H1 (cell line): ENCODE results near the gene KLF2. TPM values are rescaled to one million over a fixed set of nuclear protein-coding genes. Genes with fewer than 3 reads are reported as not detected.

Experiments used
- CTCF ChIA-PET: fragments of 300-600 bp; sonication (Branson Sonifier 250); formaldehyde crosslinking; loops from one replicate; lab custom pipeline; 2021; ENCODE audit not compliant: partially characterized antibody; lab: Charles Lee
- POLR2A ChIA-PET: fragments of 300-600 bp; sonication (Branson Sonifier 250); formaldehyde crosslinking; loops from one replicate; lab custom pipeline; 2021; ENCODE audit warnings: inconsistent platforms; ENCODE audit not compliant: partially characterized antibody; lab: Charles Lee
- DNase-seq, 2 experiments: peaks; one replicate each; pipeline versions ENCODE4 v3.0.0 to v3.0.0-alpha.2; 2010 to 2022; ENCODE audit warnings: low spot score in 2 of 2, low read depth in 1 of 2, mixed read lengths in 1 of 2
- FAIRE-seq: peaks from 2 replicates; lab custom pipeline; 2011; peaks lifted over from hg19 to GRCh38; lab: Jason Lieb, UNC
- H2AFZ ChIP-seq: 2 replicates; pipeline ENCODE4 v1.8.1; 2012; ENCODE audit warnings: low read length, inconsistent platforms
- H2AK5ac ChIP-seq: 2 replicates; pipeline ENCODE4 v1.6.1; 2013; ENCODE audit warnings: low read depth, low read length
- H2BK120ac ChIP-seq: replicated peaks from 2 replicates; pipeline ENCODE3; 2013; ENCODE audit warnings: low read depth, low read length, inconsistent platforms
- H2BK12ac ChIP-seq: 2 replicates; pipeline ENCODE4 v1.6.1; 2013; ENCODE audit warnings: low read depth, low read length
- H2BK15ac ChIP-seq: 2 replicates; pipeline ENCODE4 v1.6.1; 2013; ENCODE audit warnings: low read length
- H2BK20ac ChIP-seq: 2 replicates; pipeline ENCODE4 v1.6.1; 2013; ENCODE audit warnings: low read length
- H2BK5ac ChIP-seq: 2 replicates; pipeline ENCODE4 v1.6.1; 2013; ENCODE audit warnings: low read depth, low read length
- H3K14ac ChIP-seq: 2 replicates; pipeline ENCODE4 v1.6.1; 2013; ENCODE audit warnings: inconsistent platforms; ENCODE audit not compliant: insufficient read length
- H3K18ac ChIP-seq: 2 replicates; pipeline ENCODE4 v1.6.1; 2013; ENCODE audit warnings: low read length; ENCODE audit errors: extremely low read depth
- H3K23ac ChIP-seq: 2 replicates; pipeline ENCODE4 v1.6.1; 2013; ENCODE audit warnings: inconsistent platforms; ENCODE audit not compliant: insufficient read length
- H3K23me2 ChIP-seq: 2 replicates; pipeline ENCODE4 v1.6.1; 2013; ENCODE audit warnings: low read depth, low read length
- H3K27ac ChIP-seq: 2 replicates; pipeline ENCODE4 v1.6.1; 2011; ENCODE audit warnings: low read depth, low read length, inconsistent platforms
- H3K27me3 ChIP-seq, 4 experiments: replicated peaks in 1 of 4; 1 replicate in 1 of 4; 2 replicates in 3 of 4; pipeline versions ENCODE4 v1.6.1 to v1.8.1; 2011 to 2013; ENCODE audit warnings: low read length in 3 of 4, mild to moderate bottlenecking in 3 of 4, inconsistent platforms in 2 of 4, mixed read lengths in 2 of 4, moderate library complexity in 1 of 4; ENCODE audit not compliant: control insufficient read depth in 3 of 4, insufficient read depth in 3 of 4; ENCODE audit errors: extremely low read depth in 1 of 4
- H3K36me3 ChIP-seq, 4 experiments: 2 replicates each; pipeline versions ENCODE4 v1.6.1 to v1.8.1; 2011 to 2013; ENCODE audit warnings: mild to moderate bottlenecking in 4 of 4, low read length in 3 of 4, moderate library complexity in 2 of 4, control low read depth in 1 of 4, inconsistent platforms in 1 of 4; ENCODE audit not compliant: insufficient read depth in 4 of 4, control insufficient read depth in 2 of 4
- H3K4ac ChIP-seq: replicated peaks from 2 replicates; pipeline ENCODE3; 2013; ENCODE audit warnings: low read length, low read depth, mixed read lengths, inconsistent platforms; ENCODE audit not compliant: insufficient read length
- H3K4me1 ChIP-seq, 4 experiments: replicated peaks in 1 of 4; 1 replicate in 1 of 4; 2 replicates in 3 of 4; pipeline versions ENCODE4 v1.6.1 to v1.8.1; 2011 to 2013; ENCODE audit warnings: low read length in 3 of 4, inconsistent platforms in 2 of 4, mixed read lengths in 1 of 4; ENCODE audit not compliant: insufficient read depth in 4 of 4, control insufficient read depth in 3 of 4
- H3K4me2 ChIP-seq, 2 experiments: 2 replicates each; pipeline versions ENCODE4 v1.6.1 to v1.8.1; 2011 to 2013; ENCODE audit warnings: low read depth in 2 of 2, low read length in 2 of 2, control low read depth in 1 of 2, inconsistent platforms in 1 of 2, mild to moderate bottlenecking in 1 of 2; ENCODE audit not compliant: insufficient read depth in 1 of 2
- H3K4me3 ChIP-seq, 4 experiments: fragments of 200-600, 300-600 bp in 1 of 4; sonication (generic), shearing (Covaris generic), sonication (Bioruptor Twin) in 1 of 4; 2 replicates each; pipeline versions ENCODE4 v1.5.1 to v1.8.1; 2011 to 2016; ENCODE audit warnings: low read length in 4 of 4, low read depth in 3 of 4, control low read depth in 2 of 4, inconsistent platforms in 2 of 4, mild to moderate bottlenecking in 2 of 4, mixed read lengths in 1 of 4, moderate library complexity in 1 of 4; ENCODE audit not compliant: insufficient read depth in 2 of 4; ENCODE audit errors: extremely low read depth in 1 of 4
- H3K56ac ChIP-seq: replicated peaks from 2 replicates; pipeline ENCODE3; 2013; ENCODE audit warnings: low read depth, mild to moderate bottlenecking, mixed read lengths, low read length, inconsistent platforms; ENCODE audit not compliant: insufficient read length
- H3K79me1 ChIP-seq: 2 replicates; pipeline ENCODE4 v1.6.1; 2013; ENCODE audit warnings: low read depth, low read length, control low read depth
- H3K79me2 ChIP-seq, 2 experiments: 2 replicates each; pipeline versions ENCODE4 v1.6.1 to v1.8.1; 2012 to 2013; ENCODE audit warnings: low read length in 2 of 2, mild to moderate bottlenecking in 2 of 2, inconsistent platforms in 1 of 2; ENCODE audit not compliant: insufficient read depth in 2 of 2, control insufficient read depth in 1 of 2
- H3K9ac ChIP-seq, 4 experiments: replicated peaks in 1 of 4; 1 replicate in 1 of 4; 2 replicates in 3 of 4; pipeline versions ENCODE4 v1.6.1 to v1.8.1; 2011 to 2013; ENCODE audit warnings: low read depth in 3 of 4, low read length in 3 of 4, control low read depth in 2 of 4, mild to moderate bottlenecking in 2 of 4, moderate library complexity in 2 of 4, inconsistent platforms in 1 of 4; ENCODE audit errors: extremely low read depth in 1 of 4
- H3K9me3 ChIP-seq, 2 experiments: 2 replicates each; pipeline versions ENCODE4 v1.6.1 to v1.8.1; 2012 to 2013; ENCODE audit warnings: mild to moderate bottlenecking in 2 of 2, moderate library complexity in 2 of 2, control low read depth in 1 of 2, inconsistent platforms in 1 of 2, low read depth in 1 of 2, low read length in 1 of 2, mixed read lengths in 1 of 2; ENCODE audit not compliant: insufficient read depth in 2 of 2
- H4K20me1 ChIP-seq, 2 experiments: replicated peaks in 1 of 2; 2 replicates each; pipeline versions ENCODE3 to v1.8.1; 2011 to 2013; ENCODE audit warnings: inconsistent platforms in 2 of 2, low read length in 2 of 2, mild to moderate bottlenecking in 1 of 2; ENCODE audit not compliant: insufficient read depth in 2 of 2, control insufficient read depth in 1 of 2
- H4K5ac ChIP-seq: 2 replicates; pipeline ENCODE4 v1.6.1; 2013; ENCODE audit warnings: low read length, low read depth, mixed read lengths, inconsistent platforms; ENCODE audit not compliant: insufficient read length
- H4K8ac ChIP-seq: 2 replicates; pipeline ENCODE4 v1.8.0; 2013; ENCODE audit warnings: mild to moderate bottlenecking, moderate library complexity, low read length, inconsistent platforms; ENCODE audit not compliant: insufficient read depth; ENCODE audit errors: extremely low read depth
- H4K91ac ChIP-seq: replicated peaks from 2 replicates; pipeline ENCODE3; 2013; ENCODE audit warnings: low read length, mixed read lengths, inconsistent platforms; ENCODE audit not compliant: insufficient read length
- ATF3 ChIP-seq: IDR thresholded peaks from 2 replicates; pipeline ENCODE4 v1.6.1; 2011; ENCODE audit warnings: low read depth, mild to moderate bottlenecking, low read length; ENCODE audit not compliant: insufficient read depth
- BRCA1 ChIP-seq: IDR thresholded peaks from 2 replicates; pipeline ENCODE4 v1.6.1; 2012; ENCODE audit warnings: low read depth, low read length, improper control_type of control experiment
- CEBPB ChIP-seq: IDR thresholded peaks from 2 replicates; pipeline ENCODE4 v1.6.1; 2012; ENCODE audit warnings: low read depth, low read length
- EGR1 ChIP-seq: IDR thresholded peaks from 2 replicates; pipeline ENCODE4 v1.6.1; 2011; ENCODE audit warnings: low read depth, low read length, borderline replicate concordance
- EP300 ChIP-seq, 2 experiments: IDR thresholded peaks; 1 replicate in 1 of 2; 2 replicates in 1 of 2; pipeline ENCODE4 v1.6.1; 2011 to 2012; ENCODE audit warnings: low read depth in 2 of 2, low read length in 2 of 2, mild to moderate bottlenecking in 2 of 2, borderline replicate concordance in 1 of 2, inconsistent platforms in 1 of 2, moderate library complexity in 1 of 2
- GTF2F1 ChIP-seq: IDR thresholded peaks from 2 replicates; pipeline ENCODE4 v1.6.1; 2012; ENCODE audit warnings: low read depth, low read length, improper control_type of control experiment, borderline replicate concordance
- HDAC6 ChIP-seq: IDR thresholded peaks from one replicate; pipeline ENCODE4 v1.7.1; 2012; ENCODE audit warnings: low read depth, mild to moderate bottlenecking, inconsistent platforms, low read length, moderate library complexity
- JUND ChIP-seq: IDR thresholded peaks from 2 replicates; pipeline ENCODE4 v1.6.1; 2011; ENCODE audit warnings: mild to moderate bottlenecking, improper control_type of control experiment, low read length
- RBBP5 ChIP-seq: IDR thresholded peaks from 2 replicates; pipeline ENCODE4 v1.7.1; 2012; ENCODE audit warnings: low read depth, mild to moderate bottlenecking, inconsistent platforms, low read length, moderate library complexity, borderline replicate concordance
- SAP30 ChIP-seq: fragments of 300-600 bp; sonication (generic); IDR thresholded peaks from 2 replicates; pipeline ENCODE4 v1.7.1; 2012; ENCODE audit warnings: low read length, moderate library complexity, mild to moderate bottlenecking, inconsistent platforms; ENCODE audit not compliant: insufficient read depth, insufficient replicate concordance
- SP4 ChIP-seq: IDR thresholded peaks from 2 replicates; pipeline ENCODE4 v1.6.1; 2012; ENCODE audit warnings: low read length, inconsistent platforms
- TAF1 ChIP-seq: IDR thresholded peaks from 2 replicates; pipeline ENCODE4 v1.6.1; 2011; ENCODE audit warnings: mild to moderate bottlenecking, low read depth, low read length
- TCF12 ChIP-seq: IDR thresholded peaks from 2 replicates; pipeline ENCODE4 v1.6.1; 2011; ENCODE audit warnings: low read depth, mild to moderate bottlenecking, low read length
- ZNF274 ChIP-seq: IDR thresholded peaks from 2 replicates; pipeline ENCODE4 v1.7.0; 2012; ENCODE audit warnings: low read length, borderline replicate concordance; ENCODE audit errors: extremely low read depth
- WGBS, 2 experiments: shearing (Covaris generic) in 1 of 2; methylation state at CpG; one replicate each; pipeline versions ENCODE4 v1.1.6 to v1.1.7; 2013 to 2015; ENCODE audit warnings: low lambda C conversion rate in 2 of 2, mixed read lengths in 2 of 2, inconsistent platforms in 1 of 2, low coverage in 1 of 2, missing lambda C conversion rate in 1 of 2; ENCODE audit not compliant: insufficient replicate concordance in 2 of 2, insufficient coverage in 1 of 2, insufficient read length in 1 of 2; ENCODE audit errors: extremely low coverage in 1 of 2, missing lambda C conversion rate in 1 of 2; 5-methylcytosine and 5-hydroxymethylcytosine counted together
- polyA plus RNA-seq, 7 experiments: library from polyadenylated mRNA; depleted of rRNA in 3 of 7; stranded (reverse) in 5 of 7; unstranded in 2 of 7; fragments of >200 nt in 5 of 7; fragments of 200-250 nt in 2 of 7; gene quantifications; 1 replicate in 5 of 7; 2 replicates in 1 of 7; 4 replicates in 1 of 7; pipeline versions ENCODE4 v1.2.1 to v1.2.3, GENCODE V29; 2011 to 2013; ENCODE audit warnings: missing spikeins in 2 of 7, mixed read lengths in 2 of 7
- total RNA-seq: library from RNA; stranded (reverse); fragmentation: NEBNext Ultra II Directional; extraction: Animal tissue kit (Norgen Biotek cat#: 25700); gene quantifications from 2 replicates; pipeline ENCODE4 v1.2.1, GENCODE V29; 2021

Gene KLF2
- total and polyA plus RNA-seq, 2 of the 8 experiments (the other 6 are each of a cell fraction or from before 2014, with no cell fraction given), result 0.19 to 0.33 TPM

GRCh38 chr19:16334411-16334810 is 9.8 kb downstream of the KLF2 start:
- H2AK5ac ChIP-seq, result no peak overlapping the region
- no peak overlapping the region for H2AFZ ChIP-seq
- H3K18ac ChIP-seq, result no peak overlapping the region
- no peaks in the 10 kb centered on the region for H3K79me1 ChIP-seq
- H3K23ac ChIP-seq, result no peak overlapping the region
- 89% methylated on average over 1 of the region's 1 CpG; no CpG with 5 or more reads in 1 of the 2 experiments for WGBS, 2 experiments
- H3K56ac ChIP-seq, result no peak overlapping the region
- H3K27ac ChIP-seq, result no peak overlapping the region
- ChIA-PET CTCF (interaction anchor here (1.2 kb wide), 3 partner anchors 29 to 52 kb away, joined by 3 to 4 read pairs (median 3); no protein-coding TSS in a partner anchor), POLR2A (interaction anchor here (0.7 to 1.4 kb wide), 2 partner anchors 17 to 28 kb away, joined by 3 to 4 read pairs; no protein-coding TSS in a partner anchor)
- no peak overlapping the region for H2BK5ac ChIP-seq
- no peaks in the 10 kb centered on the region; the same call in 1 of the 2 replicates for H3K23me2 ChIP-seq
- H3K4me2 ChIP-seq, result no peak overlapping the region
- no peak overlapping the region for H4K5ac ChIP-seq
- no peak for FAIRE-seq
- H3K4me3 ChIP-seq, result no peak overlapping the region
- no peak for DNase-seq
- H3K9ac ChIP-seq, result no peak overlapping the region
- H4K20me1 ChIP-seq, result no peaks in the 10 kb centered on the region
- H3K4me1 ChIP-seq, result peaks cover 0 to 6% (median 5%) of the 10 kb centered on the region in 4 experiments; a peak in 4 of 7 replicates
- H3K27me3 ChIP-seq, result peaks cover 0 to 2% (median 0%) of the 10 kb centered on the region in 4 experiments; a peak in 3 of 7 replicates
- H3K9me3 ChIP-seq, result no peaks in the 10 kb centered on the region
- no peak overlapping the region for H2BK12ac ChIP-seq
- no peak overlapping the region for H3K4ac ChIP-seq
- H3K14ac ChIP-seq, result no peak overlapping the region
- H4K91ac ChIP-seq, result no peak overlapping the region
- H4K8ac ChIP-seq, result no peak overlapping the region
- H3K79me2 ChIP-seq, result no peaks in the 10 kb centered on the region
- H2BK15ac ChIP-seq, result no peak overlapping the region
- H3K36me3 ChIP-seq, result no peaks in the 10 kb centered on the region
- H2BK120ac ChIP-seq, result no peak overlapping the region
- H2BK20ac ChIP-seq, result no peak overlapping the region
- TF ChIP-seq BRCA1 (no peak), ATF3 (no peak), ZNF274 (no peak), CEBPB (no peak), TCF12 (no peak), GTF2F1 (no peak), TAF1 (no peak), JUND (no peak), SP4 (no peak), EGR1 (no peak), RBBP5 (no peak), EP300 (IDR thresholded peaks at IDR 0.05; ENCODE audit: borderline replicate concordance in 1 of 2, low read depth in 2 of 2, low read length in 2 of 2) (no peak), HDAC6 (no peak), SAP30 (no peak)
